Nephron progenitor cell (in vitro differentiated cells): ENCODE results near the gene SLC2A9.

Experiments
- DNase-seq: peaks from one replicate; pipeline ENCODE4 v3.0.0; 2021
- H3K27ac Mint-ChIP-seq: 2 replicates; pipeline ENCODE4 v1.8.0; 2021; ENCODE audit warnings: mild to moderate bottlenecking, moderate library complexity, mixed read lengths
- H3K27me3 Mint-ChIP-seq: 2 replicates; pipeline ENCODE4 v1.8.0; 2021; ENCODE audit warnings: mild to moderate bottlenecking, low read depth, mixed read lengths; ENCODE audit not compliant: poor library complexity
- H3K36me3 Mint-ChIP-seq: 2 replicates; pipeline ENCODE4 v1.8.0; 2021; ENCODE audit warnings: low read depth, mixed read lengths
- H3K4me1 Mint-ChIP-seq: 2 replicates; pipeline ENCODE4 v1.8.0; 2021; ENCODE audit warnings: mixed read lengths
- H3K4me3 Mint-ChIP-seq: 2 replicates; pipeline ENCODE4 v1.8.0; 2021; ENCODE audit warnings: mild to moderate bottlenecking, moderate library complexity, mixed read lengths
- H3K9me3 Mint-ChIP-seq: 2 replicates; pipeline ENCODE4 v1.8.0; 2021; ENCODE audit warnings: mild to moderate bottlenecking, moderate library complexity, mixed read lengths
- CTCF ChIP-seq: fragments of 200-600 bp; sonication (generic); IDR thresholded peaks from 2 replicates; pipeline ENCODE4 v1.5.0; 2021; ENCODE audit warnings: antibody characterized with exemption

Gene SLC2A9

GRCh38 chr4:9918484-9918883, 102.8 kb downstream of the SLC2A9 start:
- Mint-ChIP-seq H3K4me3 (no peak overlapping the region), H3K36me3 (no peaks in the 10 kb centered on the region), H3K27me3 (peaks cover 21% of the 10 kb centered on the region), H3K27ac (no peak overlapping the region), H3K9me3 (no peaks in the 10 kb centered on the region), H3K4me1 (peaks cover 7% of the 10 kb centered on the region)
- TF ChIP-seq CTCF = no peak
- DNase-seq = no peak

GRCh38 chr4:9916937-9917336, 104.4 kb downstream of the SLC2A9 start:
- H3K4me1 Mint-ChIP-seq = peaks cover 7% of the 10 kb centered on the region
- no peaks in the 10 kb centered on the region for H3K36me3 Mint-ChIP-seq
- no peaks in the 10 kb centered on the region for H3K9me3 Mint-ChIP-seq
- TF ChIP-seq CTCF = no peak
- no peak overlapping the region for H3K4me3 Mint-ChIP-seq
- H3K27me3 Mint-ChIP-seq = peaks cover 26% of the 10 kb centered on the region
- no peak overlapping the region for H3K27ac Mint-ChIP-seq
- DNase-seq = no peak

GRCh38 chr4:9916346-9916745, 105.0 kb downstream of the SLC2A9 start:
- Mint-ChIP-seq H3K4me1 (peaks cover 7% of the 10 kb centered on the region), H3K9me3 (no peaks in the 10 kb centered on the region)

GRCh38 chr4:9913846-9914245, 107.5 kb downstream of the SLC2A9 start:
- Mint-ChIP-seq H3K4me3 (no peak overlapping the region), H3K9me3 (peaks cover 3% of the 10 kb centered on the region), H3K27ac (no peak overlapping the region), H3K36me3 (no peaks in the 10 kb centered on the region), H3K4me1 (peaks cover 7% of the 10 kb centered on the region), H3K27me3 (peaks cover 32% of the 10 kb centered on the region)
- no peak for DNase-seq
- TF ChIP-seq CTCF = no peak

More at GRCh38 chr4:9916346-9916745, 105.0 kb downstream of the SLC2A9 start:
- no peak overlapping the region for H3K27ac Mint-ChIP-seq
- TF ChIP-seq CTCF = no peak
- peaks cover 29% of the 10 kb centered on the region for H3K27me3 Mint-ChIP-seq
- H3K36me3 Mint-ChIP-seq = no peaks in the 10 kb centered on the region
- H3K4me3 Mint-ChIP-seq = no peak overlapping the region
- no peak for DNase-seq

- no peak overlapping the region for H3K4me3 Mint-ChIP-seq
- no peak overlapping the region for H3K27ac Mint-ChIP-seq
- H3K4me1 Mint-ChIP-seq = peaks cover 4% of the 10 kb centered on the region
- H3K9me3 Mint-ChIP-seq = peaks cover 4% of the 10 kb centered on the region
- no peak for TF ChIP-seq CTCF
- peaks cover 30% of the 10 kb centered on the region for H3K27me3 Mint-ChIP-seq
- no peak for DNase-seq
- no peaks in the 10 kb centered on the region for H3K36me3 Mint-ChIP-seq
These were observed 114.3 kb downstream of the SLC2A9 start for GRCh38 chr4:9906996-9907395.

GRCh38 chr4:9904976-9905587, 116.2 kb downstream of the SLC2A9 start:
- Mint-ChIP-seq H3K27me3 (peaks cover 20% of the 10 kb centered on the region), H3K4me3 (no peak overlapping the region), H3K36me3 (no peaks in the 10 kb centered on the region), H3K9me3 (peaks cover 4% of the 10 kb centered on the region), H3K4me1 (peaks cover 18% of the 10 kb centered on the region), H3K27ac (no peak overlapping the region)
- no peak for DNase-seq
- no peak for TF ChIP-seq CTCF
